Measurements from ENCODE around the gene OPRM1. TPM values are rescaled to one million over a fixed set of nuclear protein-coding genes. Genes with fewer than 3 reads are reported as not detected.

Gene OPRM1
- total and polyA plus RNA-seq, 11 donors: not detected

- ATAC-seq: no peak
- TF ChIP-seq POLR2A (IDR thresholded peaks at IDR 0.05): no peak
- TF ChIP-seq CTCF (IDR thresholded peaks at IDR 0.05): no peak
- no peaks in the 10 kb centered on the region for H3K36me3 ChIP-seq
- no peak overlapping the region for H3K4me3 ChIP-seq
- no peak overlapping the region for H3K27ac ChIP-seq
- DNase-seq: no peak
- H3K4me1 ChIP-seq: no peaks in the 10 kb centered on the region
- H3K27me3 ChIP-seq: no peaks in the 10 kb centered on the region
- 70 to 85% (median 80%) methylated on average over 3 of the region's 3 CpGs for WGBS, 4 donors
- intact Hi-C loops (cut with DNase I): no loop called here
- peaks cover 0 to 16% (median 0%) of the 10 kb centered on the region in 12 donors for H3K9me3 ChIP-seq
These were observed 21.0 kb downstream of the OPRM1 start for GRCh38 chr6:154060076-154060475.

GRCh38 chr6:154070041-154070440, 31.0 kb downstream of the OPRM1 start:
- ATAC-seq: no peak
- TF ChIP-seq POLR2A (IDR thresholded peaks at IDR 0.05) (no peak), CTCF (IDR thresholded peaks at IDR 0.05) (no peak)
- intact Hi-C loops (cut with DNase I): no loop called here
- 57 to 69% (median 66%) methylated on average over 2 of the region's 2 CpGs for WGBS, 4 donors
- no peak for DNase-seq
- peaks cover 0 to 3% (median 0%) of the 10 kb centered on the region in 9 donors for H3K27me3 ChIP-seq
- no peaks in the 10 kb centered on the region for H3K4me1 ChIP-seq
- H3K4me3 ChIP-seq: no peak overlapping the region
- no peaks in the 10 kb centered on the region for H3K36me3 ChIP-seq
- H3K9me3 ChIP-seq: peaks cover 0 to 23% (median 0%) of the 10 kb centered on the region in 12 donors
- no peak overlapping the region for H3K27ac ChIP-seq

GRCh38 chr6:154070657-154071056, 31.6 kb downstream of the OPRM1 start:
- intact Hi-C loops (cut with DNase I): no loop called here
- WGBS, 4 donors: 59 to 78% (median 70%) methylated on average over 1 of the region's 1 CpG
- Histone ChIP-seq H3K27ac (no peak overlapping the region), H3K27me3 (peaks cover 0 to 3% (median 0%) of the 10 kb centered on the region in 9 donors), H3K36me3 (no peaks in the 10 kb centered on the region), H3K4me1 (no peaks in the 10 kb centered on the region), H3K4me3 (no peak overlapping the region), H3K9me3 (peaks cover 0 to 17% (median 0%) of the 10 kb centered on the region in 12 donors)
- ATAC-seq (no peak), DNase-seq (no peak)
- TF ChIP-seq CTCF (IDR thresholded peaks at IDR 0.05) (no peak), POLR2A (IDR thresholded peaks at IDR 0.05) (no peak)

GRCh38 chr6:154071236-154071635, 32.2 kb downstream of the OPRM1 start:
- H3K27ac ChIP-seq: no peak overlapping the region
- intact Hi-C loops (cut with DNase I): no loop called here
- ATAC-seq (no peak), DNase-seq (no peak)
- peaks cover 0 to 3% (median 0%) of the 10 kb centered on the region in 9 donors for H3K27me3 ChIP-seq
- 39 to 61% (median 56%) methylated on average over 1 of the region's 1 CpG for WGBS, 4 donors
- H3K9me3 ChIP-seq: peaks cover 0 to 12% (median 0%) of the 10 kb centered on the region in 12 donors
- TF ChIP-seq POLR2A (IDR thresholded peaks at IDR 0.05): no peak
- TF ChIP-seq CTCF (IDR thresholded peaks at IDR 0.05): no peak
- H3K4me1 ChIP-seq: no peaks in the 10 kb centered on the region
- H3K4me3 ChIP-seq: no peak overlapping the region
- H3K36me3 ChIP-seq: no peaks in the 10 kb centered on the region

Data from heart left ventricle (tissue), 16 donors.